Activated CD4-positive, alpha-beta T cell treated with anti-CD3 and anti-CD28 coated beads for 1 hour (primary cell): Measurements from ENCODE around the gene AMER1.

Experiments used
- DNase-seq: peaks from one replicate; pipeline ENCODE4 v3.0.0-alpha.2; 2020

AMER1 gene

DNA sequence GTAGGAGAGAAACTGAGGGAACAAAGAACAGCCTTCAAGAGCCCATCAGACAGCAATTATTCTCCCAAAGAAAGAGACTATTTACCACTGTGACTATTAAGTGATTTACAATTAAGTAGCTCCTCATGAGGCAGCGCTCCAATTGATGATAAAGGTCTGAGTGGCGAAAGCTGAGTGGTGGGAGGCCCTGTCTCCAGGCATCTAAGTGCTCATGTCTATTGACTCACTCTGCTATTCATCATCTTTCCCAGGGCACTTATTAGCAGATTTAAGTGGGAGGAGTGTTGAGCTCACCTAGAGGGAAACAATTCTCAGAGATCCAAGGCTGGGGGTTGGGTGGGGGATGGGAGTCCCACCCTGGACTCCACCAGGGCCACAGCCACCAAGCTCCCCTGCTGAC, 23.3 kb downstream of the AMER1 start:
- DNase-seq, result no peak

GRCh38 chrX:64176876-64177275, 28.6 kb downstream of the AMER1 start:
- DNase-seq, result no peak

GRCh38 chrX:64169988-64170387, 35.5 kb downstream of the AMER1 start:
- no peak for DNase-seq

GRCh38 chrX:64152857-64153256, 52.7 kb downstream of the AMER1 start:
- no peak for DNase-seq

GRCh38 chrX:64151911-64152310, 53.6 kb downstream of the AMER1 start:
- DNase-seq, result no peak

- DNase-seq, result no peak
Observed at GRCh38 chrX:64150775-64151174, 54.7 kb downstream of the AMER1 start.
